IMR-90 (cell line): ENCODE data around the gene BUB1. TPM values are rescaled to one million over a fixed set of nuclear protein-coding genes. Genes with fewer than 3 reads are reported as not detected.

Experiments used
- ATAC-seq: fragments of 200-7000 bp; cut with Tn5 transposase; 2 replicates; pipeline ENCODE4 v1.9.1; 2020; ENCODE audit warnings: low read depth, mild to moderate bottlenecking, moderate library complexity
- BruUV-seq: library from RNA; stranded (reverse); fragments of 400-500 nt; replicated peaks from 2 replicates; lab custom pipeline; 2021; lab: Mats Ljungman, UMichigan
- CTCF ChIA-PET: fragments of 300-600 bp; formaldehyde crosslinking; extraction: SDS; loops from one replicate; lab custom pipeline; 2021; ENCODE audit warnings: antibody characterized with exemption; lab: Yijun Ruan, JAX
- POLR2A ChIA-PET: fragments of 300-600 bp; sonication (Branson Sonifier 250); formaldehyde crosslinking; loops from one replicate; lab custom pipeline; 2022; ENCODE audit warnings: antibody characterized with exemption; ENCODE audit not compliant: unreplicated experiment; lab: Charles Lee
- DNase-seq: peaks from one replicate; pipeline ENCODE4 v3.0.0; 2013
- H2AFZ ChIP-seq: replicated peaks from 2 replicates; pipeline ENCODE3; 2013; ENCODE audit warnings: low read length, mild to moderate bottlenecking; ENCODE audit not compliant: poor library complexity
- H2AK5ac ChIP-seq: 2 replicates; pipeline ENCODE4 v1.6.1; 2013; ENCODE audit warnings: low read depth, low read length, inconsistent platforms
- H2AK9ac ChIP-seq: replicated peaks from 2 replicates; pipeline ENCODE3; 2013; ENCODE audit warnings: mild to moderate bottlenecking, low read depth, low read length, moderate library complexity; ENCODE audit not compliant: poor library complexity
- H2BK120ac ChIP-seq: 2 replicates; pipeline ENCODE4 v1.6.1; 2013; ENCODE audit warnings: low read depth, low read length, inconsistent platforms
- H2BK15ac ChIP-seq: 3 replicates; pipeline ENCODE4 v1.6.1; 2013; ENCODE audit warnings: low read depth, low read length, inconsistent platforms
- H2BK20ac ChIP-seq: 2 replicates; pipeline ENCODE4 v1.6.1; 2013; ENCODE audit warnings: low read depth, mild to moderate bottlenecking, inconsistent platforms, low read length, moderate library complexity
- H2BK5ac ChIP-seq: 2 replicates; pipeline ENCODE4 v1.6.1; 2013; ENCODE audit warnings: mild to moderate bottlenecking, low read depth, low read length, inconsistent platforms; ENCODE audit not compliant: poor library complexity, severe bottlenecking
- H3K14ac ChIP-seq: replicated peaks from 2 replicates; pipeline ENCODE4 v1.6.1; 2013; ENCODE audit warnings: low read depth, low read length, inconsistent platforms
- H3K18ac ChIP-seq: 2 replicates; pipeline ENCODE4 v1.6.1; 2013; ENCODE audit warnings: low read depth, low read length, control low read depth
- H3K23ac ChIP-seq: 2 replicates; pipeline ENCODE4 v1.6.1; 2013; ENCODE audit warnings: low read depth, low read length, inconsistent platforms
- H3K27ac ChIP-seq: 2 replicates; pipeline ENCODE4 v1.5.1; 2013; ENCODE audit warnings: mild to moderate bottlenecking, control low read depth, low read length; ENCODE audit not compliant: insufficient read depth
- H3K27me3 ChIP-seq: 2 replicates; pipeline ENCODE4 v1.6.1; 2013; ENCODE audit warnings: low read length; ENCODE audit not compliant: control insufficient read depth, insufficient read depth
- H3K36me3 ChIP-seq: 2 replicates; pipeline ENCODE4 v1.6.1; 2013; ENCODE audit warnings: low read length, mixed read lengths; ENCODE audit not compliant: control insufficient read depth, insufficient read depth
- H3K4ac ChIP-seq: 2 replicates; pipeline ENCODE4 v1.6.1; 2013; ENCODE audit warnings: low read depth, low read length, inconsistent platforms
- H3K4me1 ChIP-seq: 2 replicates; pipeline ENCODE4 v1.6.1; 2013; ENCODE audit warnings: low read length, mixed read lengths; ENCODE audit not compliant: control insufficient read depth, insufficient read depth
- H3K4me2 ChIP-seq: 2 replicates; pipeline ENCODE4 v1.6.1; 2013; ENCODE audit warnings: low read depth, mild to moderate bottlenecking, control low read depth, low read length, moderate library complexity
- H3K4me3 ChIP-seq: 2 replicates; pipeline ENCODE4 v1.5.1; 2013; ENCODE audit warnings: low read depth, mild to moderate bottlenecking, control low read depth, low read length, moderate library complexity; ENCODE audit not compliant: insufficient read depth
- H3K56ac ChIP-seq: 2 replicates; pipeline ENCODE4 v1.6.1; 2013; ENCODE audit warnings: low read length, inconsistent platforms; ENCODE audit not compliant: insufficient read depth; ENCODE audit errors: extremely low read depth
- H3K79me1 ChIP-seq, 2 experiments: 2 replicates each; pipeline ENCODE4 v1.6.1; 2013; ENCODE audit warnings: low read length in 2 of 2, inconsistent platforms in 1 of 2, low read depth in 1 of 2
- H3K9ac ChIP-seq: 2 replicates; pipeline ENCODE4 v1.6.1; 2013; ENCODE audit warnings: low read depth, low read length, control low read depth
- H3K9me1 ChIP-seq: 2 replicates; pipeline ENCODE4 v1.6.1; 2013; ENCODE audit warnings: low read length, inconsistent platforms; ENCODE audit not compliant: insufficient read depth
- H3K9me3 ChIP-seq: 2 replicates; pipeline ENCODE4 v1.6.1; 2013; ENCODE audit warnings: low read length; ENCODE audit not compliant: control insufficient read depth, insufficient read depth
- H4K20me1 ChIP-seq: 2 replicates; pipeline ENCODE4 v1.6.1; 2013; ENCODE audit warnings: low read length, inconsistent platforms; ENCODE audit not compliant: insufficient read depth
- H4K5ac ChIP-seq: 2 replicates; pipeline ENCODE4 v1.6.1; 2013; ENCODE audit warnings: mild to moderate bottlenecking, low read depth, low read length, control low read depth
- H4K8ac ChIP-seq, 2 experiments: 2 replicates each; pipeline ENCODE4 v1.6.1; 2013; ENCODE audit warnings: low read depth in 2 of 2, low read length in 2 of 2, control low read depth in 1 of 2, inconsistent platforms in 1 of 2
- H4K91ac ChIP-seq: 2 replicates; pipeline ENCODE4 v1.6.1; 2013; ENCODE audit warnings: low read depth, low read length, inconsistent platforms; ENCODE audit not compliant: insufficient read depth
- MAFK ChIP-seq: IDR thresholded peaks from 2 replicates; pipeline ENCODE4 v1.6.1; 2012; ENCODE audit warnings: low read depth, low read length, improper control_type of control experiment
- RFX5 ChIP-seq: IDR thresholded peaks from 2 replicates; pipeline ENCODE4 v1.8.0; 2012; ENCODE audit warnings: low read depth, mild to moderate bottlenecking, low read length, moderate library complexity
- WGBS, 2 experiments: methylation state at CpG; one replicate each; pipeline versions ENCODE4 v1.1.5 to v1.1.7; 2013; ENCODE audit warnings: missing lambda C conversion rate in 2 of 2; ENCODE audit not compliant: insufficient read length in 1 of 2; ENCODE audit errors: extremely low coverage in 2 of 2; 5-methylcytosine and 5-hydroxymethylcytosine counted together
- dilution Hi-C: fragments of 300-500 bp; cut with HindIII; formaldehyde crosslinking; loops from one replicate; pipeline ENCODE4 v1.14.3; 2018; ENCODE audit warnings: low sequenced_read_pairs; ENCODE audit not compliant: unreplicated experiment
- in situ Hi-C: fragments of 300-500 bp; cut with MboI; formaldehyde crosslinking; loops from 3 replicates; pipeline ENCODE4 v1.14.3; 2019; ENCODE audit warnings: low sequenced_read_pairs, inconsistent platforms, mixed read lengths
- intact Hi-C: fragments of 100-400 bp; cut with micrococcal nuclease; formaldehyde crosslinking; loops from 2 replicates; pipeline ENCODE4 v1.10.0; 2022
- polyA plus RNA-seq, 3 experiments: library from polyadenylated mRNA; depleted of rRNA; stranded (reverse); fragments of >200 nt; gene quantifications; 2 replicates each; pipeline ENCODE4 v1.2.3, GENCODE V29; 2012; ENCODE audit warnings: low replicate concordance in 1 of 3
- total RNA-seq: library from RNA; depleted of rRNA; stranded (reverse); fragments of >200 nt; gene quantifications from 2 replicates; pipeline ENCODE4 v1.2.3, GENCODE V29; 2012
- TF ChIP-seq, protein P1 (sequence below): fragments of 150-350 bp; IDR thresholded peaks from 2 replicates; pipeline ENCODE4 v1.6.1; 2016; ENCODE audit warnings: low read depth, mild to moderate bottlenecking, low read length, moderate library complexity, borderline replicate concordance

Gene BUB1
- total and polyA plus RNA-seq, 2 of the 4 experiments (the other 2 are of a cell fraction) = 19.6 to 43.4 TPM

DNA sequence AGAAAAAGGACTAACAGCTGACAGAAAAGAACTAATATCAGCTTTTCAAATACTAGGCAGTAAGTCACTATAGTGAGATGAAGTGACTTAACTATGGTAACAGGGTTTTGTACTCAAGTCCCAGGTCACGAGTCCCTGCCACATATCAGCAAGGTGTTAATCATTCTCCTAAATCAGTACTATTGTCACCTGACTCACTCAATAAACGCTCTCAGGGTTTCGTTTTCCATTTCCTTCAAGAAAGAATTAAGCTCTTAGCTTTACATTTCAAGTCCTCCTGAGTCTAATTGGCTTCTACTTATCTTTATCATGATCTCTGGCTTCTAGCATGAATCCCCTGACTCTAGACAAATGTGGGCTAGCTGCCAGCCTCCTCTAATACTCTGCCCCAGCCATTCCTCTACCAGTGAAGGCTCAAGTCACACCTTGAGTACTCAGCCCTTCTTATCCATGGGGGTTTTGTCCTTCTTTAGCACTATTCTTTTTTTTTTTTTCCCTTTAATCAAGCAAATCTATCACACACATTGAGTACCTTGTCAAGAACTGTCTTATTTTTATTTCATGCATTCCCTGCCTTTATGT is 20.0 kb downstream of the BUB1 start:
- DNase-seq (no peak), ATAC-seq (no peak)
- H3K18ac ChIP-seq = no peak overlapping the region
- peaks cover 3% of the 10 kb centered on the region; the same call in 1 of the 2 replicates for H3K9me1 ChIP-seq
- TF ChIP-seq, protein P1, sequence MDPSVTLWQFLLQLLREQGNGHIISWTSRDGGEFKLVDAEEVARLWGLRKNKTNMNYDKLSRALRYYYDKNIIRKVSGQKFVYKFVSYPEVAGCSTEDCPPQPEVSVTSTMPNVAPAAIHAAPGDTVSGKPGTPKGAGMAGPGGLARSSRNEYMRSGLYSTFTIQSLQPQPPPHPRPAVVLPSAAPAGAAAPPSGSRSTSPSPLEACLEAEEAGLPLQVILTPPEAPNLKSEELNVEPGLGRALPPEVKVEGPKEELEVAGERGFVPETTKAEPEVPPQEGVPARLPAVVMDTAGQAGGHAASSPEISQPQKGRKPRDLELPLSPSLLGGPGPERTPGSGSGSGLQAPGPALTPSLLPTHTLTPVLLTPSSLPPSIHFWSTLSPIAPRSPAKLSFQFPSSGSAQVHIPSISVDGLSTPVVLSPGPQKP = no peak
- no peak for TF ChIP-seq MAFK
- no peak for TF ChIP-seq RFX5
- intact Hi-C loops (no loop called here), dilution Hi-C loops (no loop called here), in situ Hi-C loops (no loop called here)
- no peak overlapping the region for H4K5ac ChIP-seq
- WGBS, 2 experiments = 100% methylated on average over 1 of the region's 3 CpGs; no CpG with 5 or more reads in 1 of the 2 experiments
- no peak overlapping the region for H3K4me3 ChIP-seq
- no peak overlapping the region for H4K8ac ChIP-seq
- no peak overlapping the region for H2AFZ ChIP-seq
- H4K20me1 ChIP-seq = no peaks in the 10 kb centered on the region
- ChIA-PET CTCF (no interaction called here), POLR2A (no interaction called here)
- H3K4me1 ChIP-seq = peaks cover 1% of the 10 kb centered on the region
- no peak overlapping the region for H2BK20ac ChIP-seq
- H3K9me3 ChIP-seq = no peaks in the 10 kb centered on the region
- H3K4ac ChIP-seq = no peak overlapping the region
- H3K36me3 ChIP-seq = peaks cover 3% of the 10 kb centered on the region; the same call in 1 of the 2 replicates
- no peak overlapping the region for H3K56ac ChIP-seq
- H2BK15ac ChIP-seq = no peak overlapping the region
- no peak overlapping the region for H2AK5ac ChIP-seq
- no peak overlapping the region for H3K27ac ChIP-seq
- no peak overlapping the region for H3K9ac ChIP-seq
- H3K14ac ChIP-seq = no peak overlapping the region
- no peak overlapping the region for H2BK120ac ChIP-seq
- H3K4me2 ChIP-seq = no peak overlapping the region
- no peak overlapping the region for H2AK9ac ChIP-seq
- H4K91ac ChIP-seq = no peak overlapping the region
- H3K27me3 ChIP-seq = no peaks in the 10 kb centered on the region
- H2BK5ac ChIP-seq = no peak overlapping the region
- no TSS peak for BruUV-seq
- peaks cover 0 to 17% of the 10 kb centered on the region in 2 experiments; a peak in 2 of 4 replicates for H3K79me1 ChIP-seq
- no peak overlapping the region for H3K23ac ChIP-seq
